H54 (cell line): Measurements from ENCODE around the gene UNC5B.

Experiments
- DNase-seq: peaks from one replicate; pipeline ENCODE4 v3.0.0; 2011; ENCODE audit warnings: low spot score, mixed read lengths; ENCODE audit not compliant: insufficient read length
- FAIRE-seq: peaks from 3 replicates; lab custom pipeline; 2011; peaks lifted over from hg19 to GRCh38; lab: Jason Lieb, UNC
- POLR2A ChIP-seq: IDR thresholded peaks from 2 replicates; pipeline ENCODE4 v1.6.1; 2011; ENCODE audit warnings: low read depth, mild to moderate bottlenecking, low read length

Gene UNC5B

GRCh38 chr10:71302874-71303568 is 90.7 kb downstream of the UNC5B start:
- peak; percentile 61 for DNase-seq
- FAIRE-seq, result peak; percentile 58
- TF ChIP-seq POLR2A, result no peak

GRCh38 chr10:71303569-71303907 is 91.2 kb downstream of the UNC5B start:
- DNase-seq, result no peak
- no peak for TF ChIP-seq POLR2A
- no peak for FAIRE-seq

GRCh38 chr10:71304914-71305313 is 92.5 kb downstream of the UNC5B start:
- DNase-seq (no peak), FAIRE-seq (no peak)
- no peak for TF ChIP-seq POLR2A

- DNase-seq (no peak), FAIRE-seq (no peak)
- no peak for TF ChIP-seq POLR2A
These were observed 94.6 kb downstream of the UNC5B start for GRCh38 chr10:71306979-71307378.

- FAIRE-seq (no peak), DNase-seq (no peak)
These were observed 95.2 kb downstream of the UNC5B start for GRCh38 chr10:71307469-71308085.

GRCh38 chr10:71308244-71308643 is 95.9 kb downstream of the UNC5B start:
- DNase-seq, result no peak
- FAIRE-seq, result no peak
- TF ChIP-seq POLR2A, result no peak

More at GRCh38 chr10:71307469-71308085, 95.2 kb downstream of the UNC5B start:
- no peak for TF ChIP-seq POLR2A

- DNase-seq, result no peak
- no peak for FAIRE-seq
- TF ChIP-seq POLR2A, result no peak
These were observed 96.6 kb downstream of the UNC5B start for GRCh38 chr10:71308985-71309384.

- DNase-seq, result no peak
- TF ChIP-seq POLR2A, result no peak
- FAIRE-seq, result no peak
These were observed 97.5 kb downstream of the UNC5B start for GRCh38 chr10:71309919-71310318.

- FAIRE-seq, result no peak
- TF ChIP-seq POLR2A, result no peak
- no peak for DNase-seq
These were observed 99.8 kb downstream of the UNC5B start for GRCh38 chr10:71312220-71312619.

GRCh38 chr10:71312811-71313789 is 100.7 kb downstream of the UNC5B start:
- FAIRE-seq (no peak), DNase-seq (no peak)
- no peak for TF ChIP-seq POLR2A

GRCh38 chr10:71314028-71314693 is 101.8 kb downstream of the UNC5B start:
- FAIRE-seq (peak; percentile 27), DNase-seq (peak; percentile 81)
- no peak for TF ChIP-seq POLR2A

- TF ChIP-seq POLR2A, result no peak
- no peak for DNase-seq
- no peak for FAIRE-seq
These were observed 102.4 kb downstream of the UNC5B start for GRCh38 chr10:71314694-71315225.
